HG02884 (cell line): ENCODE results near the gene PKP2.

ENCODE experiments used
- ATAC-seq: cut with Tn5 transposase; IDR thresholded peaks from one replicate; pipeline ENCODE4 v1.9.1; 2021; ENCODE audit warnings: mild to moderate bottlenecking, moderate library complexity; ENCODE audit not compliant: unreplicated experiment

The PKP2 gene

GRCh38 chr12:32819424-32819823, 77.2 kb downstream of the PKP2 start:
- no peak for ATAC-seq

DNA sequence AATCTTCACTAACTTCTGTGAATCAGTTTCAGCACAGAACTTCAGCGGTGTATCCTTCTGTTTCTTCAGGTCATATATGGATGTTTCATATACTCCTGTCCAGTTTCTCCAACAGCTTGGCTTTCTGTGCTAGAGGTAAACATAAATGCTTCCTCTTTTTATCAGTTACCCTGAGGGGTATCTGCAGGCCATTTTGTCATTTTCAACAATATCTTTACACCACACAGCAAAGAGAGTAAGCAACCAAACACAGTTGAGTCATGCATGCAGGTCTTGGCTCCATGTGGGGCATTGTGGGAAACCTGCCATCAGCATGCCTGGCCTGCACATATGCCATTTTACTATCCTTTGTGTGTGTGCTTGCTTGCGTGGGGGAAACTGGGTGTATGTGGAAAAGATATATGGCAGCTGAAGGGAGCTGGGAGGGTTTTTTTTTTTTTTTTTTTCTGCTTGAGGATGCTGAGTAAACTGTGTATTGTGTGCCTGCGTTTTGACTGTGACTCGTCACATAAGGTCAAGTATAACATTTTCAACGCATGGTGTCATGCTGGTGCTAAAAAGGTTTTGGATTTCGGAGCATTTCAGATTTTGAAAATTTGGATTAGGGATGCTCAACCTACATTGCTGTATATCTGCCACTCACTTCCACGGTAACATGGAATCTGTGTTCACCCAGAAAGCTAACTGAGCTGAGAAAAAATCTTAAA, 84.7 kb downstream of the PKP2 start:
- ATAC-seq, result no peak

- no peak for ATAC-seq
Measured at GRCh38 chr12:32809846-32810245, 86.7 kb downstream of the PKP2 start.

DNA sequence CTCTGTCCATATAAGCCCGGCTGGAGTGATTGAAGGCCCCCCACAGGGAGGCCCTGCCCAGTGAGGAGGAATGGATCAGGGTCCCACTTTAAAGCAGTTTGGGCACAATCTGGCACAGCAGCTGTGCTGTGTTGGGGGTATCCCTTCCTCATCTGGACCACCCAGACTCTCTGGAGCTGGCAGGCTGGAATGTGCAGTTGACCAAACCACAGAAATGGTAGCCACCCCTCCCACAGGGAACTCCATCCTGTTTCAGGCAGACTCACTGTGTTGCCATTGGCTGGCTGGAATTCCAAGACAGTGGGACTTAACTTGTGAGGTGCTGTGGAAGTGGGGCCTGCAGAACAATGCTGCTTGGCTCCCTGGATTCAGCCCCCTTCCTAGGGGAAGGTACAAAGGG, 87.4 kb downstream of the PKP2 start:
- ATAC-seq, result no peak

DNA sequence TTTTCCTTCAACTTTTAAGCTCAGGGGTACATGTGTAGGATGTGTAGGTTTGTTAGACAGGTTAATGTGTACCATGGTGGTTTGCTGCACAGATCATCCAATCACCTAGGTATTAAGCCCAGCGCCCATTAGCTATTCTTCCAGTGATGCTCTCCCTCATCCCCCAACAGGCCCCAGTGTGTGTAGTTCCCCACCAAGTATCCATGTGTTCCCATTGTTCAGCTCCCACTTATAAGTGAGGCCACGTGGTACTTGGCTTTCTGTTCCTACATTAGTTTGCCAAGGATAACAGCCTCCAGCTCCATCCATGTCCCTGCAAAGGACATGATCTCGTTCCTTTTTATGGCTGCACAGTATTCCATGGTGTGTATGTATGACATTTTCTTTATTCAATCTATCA, 92.3 kb downstream of the PKP2 start:
- ATAC-seq, result no peak

DNA sequence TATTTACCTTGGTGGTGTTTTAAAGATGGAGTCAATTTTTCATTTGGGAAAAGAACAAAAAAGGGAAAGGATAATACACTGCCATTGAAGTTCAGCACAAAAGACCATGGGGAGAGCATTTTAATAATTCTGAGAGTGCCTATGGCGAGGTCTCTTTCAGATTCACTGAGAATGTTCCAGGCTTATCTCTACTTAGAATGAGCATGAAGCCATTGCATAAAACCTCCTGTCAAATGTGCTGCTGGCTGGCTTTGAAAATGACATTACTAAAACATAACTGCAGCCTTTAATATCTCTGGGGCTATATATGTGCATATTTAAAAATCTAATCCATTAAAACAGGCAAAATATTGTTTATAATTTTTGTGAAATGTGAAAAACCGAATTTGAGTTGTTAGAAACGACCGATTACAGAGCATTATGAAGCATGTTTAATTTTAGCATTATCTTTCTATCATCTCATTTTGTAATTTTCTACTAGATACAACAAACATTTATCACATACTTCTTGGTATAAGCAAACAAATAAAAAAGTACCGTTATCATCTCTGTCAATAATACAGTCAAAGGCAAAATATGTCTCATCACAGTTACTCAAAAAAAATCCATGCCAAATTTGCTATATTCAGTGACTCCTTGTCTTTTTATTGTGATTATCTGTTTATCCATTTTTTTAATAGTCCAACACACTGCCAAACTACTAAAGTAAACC, 95.2 kb downstream of the PKP2 start:
- ATAC-seq, result no peak

DNA sequence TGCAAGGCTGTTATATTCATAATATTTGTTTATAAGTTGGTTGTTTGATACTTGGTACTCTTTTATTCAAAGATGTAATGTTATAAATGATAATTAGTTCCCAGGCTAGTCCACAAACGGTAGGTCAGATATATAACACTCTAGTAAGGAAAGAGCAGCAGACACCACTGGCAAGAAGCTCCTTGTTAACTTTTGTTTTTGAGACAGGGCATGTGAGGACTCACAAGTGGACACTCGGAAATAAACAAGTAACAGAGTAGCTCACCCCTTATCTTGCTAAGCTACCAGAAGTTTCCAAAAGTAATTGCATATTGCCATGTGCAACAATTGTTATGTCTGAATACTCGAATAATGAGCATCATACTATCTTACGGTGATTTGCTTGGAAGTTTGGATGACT, 102.3 kb downstream of the PKP2 start:
- ATAC-seq, result no peak

- no peak for ATAC-seq
Measured at GRCh38 chr12:32789916-32790315, 106.7 kb downstream of the PKP2 start.

DNA sequence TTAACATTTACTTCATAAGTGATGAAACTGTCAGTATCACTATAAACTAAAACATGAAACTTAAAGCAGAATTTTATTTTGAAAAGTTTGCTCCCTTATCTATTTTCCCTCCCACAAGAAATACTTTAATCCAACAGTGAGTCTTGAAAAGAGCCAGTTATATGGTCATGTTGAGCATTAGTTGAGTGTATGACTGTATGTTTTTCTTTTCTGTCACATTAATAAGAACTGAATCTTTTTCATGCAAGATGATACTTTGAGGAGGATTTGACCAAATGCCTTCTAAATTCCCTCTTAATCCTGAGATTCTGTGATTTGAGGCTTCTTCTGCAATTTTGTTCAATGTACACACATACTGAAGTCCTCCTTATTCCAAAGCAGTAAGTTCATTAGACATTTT, 107.1 kb downstream of the PKP2 start:
- ATAC-seq, result no peak

- no peak for ATAC-seq
Measured at GRCh38 chr12:32788405-32788804, 108.2 kb downstream of the PKP2 start.

DNA sequence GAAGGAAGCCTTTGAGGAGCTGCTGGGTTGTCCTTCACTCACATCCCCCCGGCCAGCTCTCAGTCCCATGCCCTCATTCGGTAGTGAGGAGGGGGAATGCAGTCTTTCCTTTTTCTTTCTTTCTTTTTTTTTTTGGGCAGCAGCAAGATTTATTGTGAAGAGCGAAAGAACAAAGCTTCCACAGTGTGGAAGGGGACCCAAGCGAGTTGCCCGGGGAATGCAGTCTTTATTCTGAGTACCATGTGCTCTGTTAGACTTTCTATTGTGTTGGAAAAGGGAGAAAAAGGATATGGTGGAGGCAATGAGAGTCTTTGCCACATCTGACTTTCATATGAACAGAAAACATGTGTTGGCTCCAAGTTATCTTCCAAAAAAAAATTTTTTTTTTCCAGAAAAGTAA, 111.0 kb downstream of the PKP2 start:
- ATAC-seq, result no peak

DNA sequence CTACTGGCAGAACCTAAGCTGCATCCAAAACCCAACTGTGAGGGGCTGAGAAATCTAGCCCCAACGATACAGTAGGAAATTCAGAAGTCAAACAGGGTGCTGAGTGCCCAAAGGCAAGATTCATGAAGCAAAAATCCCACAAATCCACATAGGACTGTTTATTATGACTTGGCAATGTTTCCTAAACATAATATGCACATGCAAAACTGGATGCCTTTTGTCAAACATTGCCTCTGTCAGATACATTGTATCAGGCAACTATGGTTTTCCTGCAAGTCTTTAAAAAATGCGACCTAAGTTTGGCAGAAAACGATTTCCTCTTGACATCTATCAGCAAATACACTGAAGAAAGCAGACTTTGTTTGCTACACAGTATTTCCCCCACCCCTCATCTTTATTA, 113.5 kb downstream of the PKP2 start:
- no peak for ATAC-seq

DNA sequence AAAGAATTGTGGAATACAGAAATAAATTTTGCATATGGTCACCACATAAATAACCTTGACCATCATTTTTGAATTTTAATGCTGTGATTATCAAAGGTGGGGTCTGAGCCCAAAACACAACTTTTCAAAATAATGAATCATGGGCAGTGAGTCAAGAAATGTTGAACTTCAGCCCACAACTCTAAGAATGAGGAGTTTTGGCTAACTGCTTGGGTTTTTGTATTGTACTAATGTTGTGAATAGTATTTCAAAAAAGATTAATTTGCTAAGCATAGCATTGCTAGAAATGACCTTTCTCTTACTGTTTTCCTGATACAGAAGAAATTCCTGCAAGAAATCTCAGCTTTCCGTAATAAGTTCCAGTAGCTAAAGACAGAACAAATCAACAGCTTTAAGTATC, 116.5 kb downstream of the PKP2 start:
- no peak for ATAC-seq

DNA sequence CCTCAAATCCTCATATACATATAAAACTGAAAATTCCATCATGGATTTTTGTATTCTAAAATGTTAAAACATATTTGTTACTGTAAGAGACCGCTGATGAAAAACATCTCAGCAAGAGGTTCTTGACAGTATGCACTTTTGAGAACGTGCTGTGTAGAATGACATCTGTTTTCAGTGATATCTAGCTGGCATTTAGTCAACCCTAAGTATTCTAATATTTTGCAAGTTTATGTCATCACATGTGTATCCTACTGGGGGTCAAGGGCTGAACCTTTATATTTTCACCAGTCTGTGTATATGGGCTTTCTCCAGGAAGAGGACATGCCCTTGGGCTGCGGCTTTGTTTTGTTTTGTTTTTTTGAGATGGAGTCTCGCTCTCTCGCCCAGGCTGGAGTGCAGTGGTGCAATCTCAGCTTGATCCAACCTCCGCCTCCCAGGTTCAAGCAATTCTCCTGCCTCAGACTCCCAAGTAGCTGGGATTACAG, 118.8 kb downstream of the PKP2 start:
- ATAC-seq, result no peak

DNA sequence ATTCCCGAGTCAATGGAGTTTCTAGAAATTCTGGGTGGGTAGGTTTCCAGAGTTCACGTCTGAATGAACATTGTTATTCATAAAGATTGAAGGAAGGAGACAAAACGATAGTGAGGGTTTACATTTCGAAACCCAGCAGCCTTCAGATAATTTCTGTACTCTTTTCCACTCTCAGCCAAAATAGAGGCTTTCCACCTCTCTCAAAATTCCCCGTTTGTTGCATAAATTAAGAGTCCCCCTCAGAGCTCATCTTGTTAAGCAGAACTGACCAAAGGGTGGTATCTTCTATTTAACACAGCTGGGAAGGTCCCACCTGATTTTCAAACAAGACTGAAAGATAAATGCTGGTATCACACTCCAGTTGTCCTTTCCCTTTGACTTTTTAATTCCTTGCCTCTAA, 119.4 kb downstream of the PKP2 start:
- ATAC-seq, result peak; percentile 80

DNA sequence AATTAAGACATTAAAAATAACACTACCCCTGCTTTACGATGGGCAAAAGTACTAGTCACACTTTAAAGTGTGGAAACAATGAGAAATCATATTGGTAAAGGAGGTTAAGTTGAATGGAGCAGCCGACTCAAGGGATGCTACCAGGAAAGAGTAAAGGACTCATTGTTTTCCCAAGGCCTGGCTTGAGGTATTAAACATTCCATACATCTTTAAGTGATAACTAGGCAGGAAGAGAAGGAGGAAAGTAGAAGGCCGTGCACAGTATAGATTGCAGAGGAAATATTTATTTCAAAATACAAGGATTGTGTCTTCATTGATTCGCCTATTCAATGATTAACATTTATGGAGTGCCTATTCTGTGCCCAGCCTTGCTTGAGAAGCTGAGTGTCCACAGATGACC, 120.3 kb downstream of the PKP2 start:
- no peak for ATAC-seq

- no peak for ATAC-seq
Measured at GRCh38 chr12:32773691-32774090, 122.9 kb downstream of the PKP2 start.

DNA sequence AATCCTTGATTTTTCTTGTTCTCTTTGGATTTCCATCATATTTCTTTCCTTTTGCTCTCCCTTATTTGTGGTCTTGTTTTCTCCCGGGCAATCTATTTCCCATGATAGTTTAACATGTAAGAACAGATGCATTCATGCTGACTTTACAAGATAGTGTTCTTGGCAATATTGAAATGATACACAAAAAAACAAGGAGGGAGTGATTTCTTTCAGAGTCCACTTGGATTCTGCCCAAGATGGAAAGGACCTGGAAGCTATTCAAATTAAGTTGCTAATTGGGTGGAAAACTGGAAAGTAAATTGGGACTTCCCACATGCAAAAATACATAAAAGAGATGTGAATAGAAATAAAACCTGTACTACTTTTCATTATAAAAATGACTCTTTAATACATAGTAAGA, 126.4 kb downstream of the PKP2 start:
- no peak for ATAC-seq

DNA sequence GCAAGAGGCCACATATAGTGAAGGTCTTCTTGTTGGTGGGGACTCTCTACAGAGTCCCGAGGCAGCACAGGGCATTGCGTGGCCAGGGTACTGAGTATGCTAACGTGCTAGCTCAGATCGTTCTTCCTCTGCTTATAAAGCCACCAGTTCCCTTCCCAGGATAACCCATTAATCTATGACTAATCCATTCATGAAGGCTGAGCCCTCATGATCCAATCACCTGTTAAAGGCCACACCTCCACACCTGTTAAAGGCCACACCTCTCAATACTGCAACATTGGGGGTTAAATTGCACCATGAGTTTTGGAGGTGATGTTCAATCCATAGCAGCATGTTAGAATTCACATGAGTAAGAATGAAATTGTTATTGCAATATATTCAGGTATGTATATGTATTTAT, 128.1 kb downstream of the PKP2 start:
- no peak for ATAC-seq

GRCh38 chr12:32765906-32766305, 130.7 kb downstream of the PKP2 start:
- no peak for ATAC-seq

DNA sequence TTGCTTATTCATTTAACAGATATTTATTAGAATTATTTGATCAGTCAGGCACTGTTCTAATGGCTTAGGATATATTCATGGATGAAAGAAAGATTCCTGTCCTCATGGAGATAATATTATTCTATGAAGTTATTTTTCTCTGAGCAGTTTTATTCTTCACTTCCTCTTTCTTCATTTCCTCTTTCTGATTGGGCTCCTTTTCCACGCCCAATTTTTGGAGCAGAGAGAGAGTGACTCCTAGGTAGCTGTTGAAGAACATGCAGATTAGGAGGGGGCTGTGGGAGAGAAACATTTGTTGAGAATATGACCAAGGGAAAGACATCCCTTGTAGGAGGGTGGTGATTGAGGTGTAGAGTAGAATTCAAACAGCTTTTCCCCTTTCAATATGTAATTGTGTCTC, 134.9 kb downstream of the PKP2 start:
- ATAC-seq, result peak; percentile 68

DNA sequence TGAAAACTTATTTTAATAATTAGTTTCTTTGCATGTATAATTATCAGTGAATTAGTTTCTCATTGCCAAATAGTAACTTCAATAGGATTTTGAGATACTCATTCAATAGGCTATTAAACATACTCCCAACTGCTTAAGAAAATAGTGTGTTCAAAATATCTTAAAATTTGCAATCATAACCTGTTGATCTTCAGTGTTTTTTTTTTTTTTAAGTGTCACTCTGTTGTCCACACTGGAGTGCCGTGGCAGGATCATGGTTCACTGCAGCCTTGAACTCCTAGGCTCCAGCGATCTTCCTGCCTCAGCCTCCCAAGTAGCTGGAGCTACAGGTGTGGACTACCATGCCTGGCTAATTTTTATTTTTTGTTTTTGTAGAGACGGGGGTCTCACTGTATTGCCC, 139.4 kb downstream of the PKP2 start:
- no peak for ATAC-seq
